ENCODE measurements around the gene AP2A1.

The AP2A1 gene

GRCh38 chr19:49805822-49806619, 39.2 kb downstream of the AP2A1 start:
- TF ChIP-seq CTCF (IDR thresholded peaks at IDR 0.05; ENCODE audit: low read length, missing control alignments) = no peak
- DNase-seq (ENCODE audit: low read depth) = no peak

GRCh38 chr19:49806620-49806959, 39.8 kb downstream of the AP2A1 start:
- no peak overlapping the region for H3K4me3 ChIP-seq (replicated peaks; ENCODE audit: low read depth, low read length)
- DNase-seq (ENCODE audit: low read depth) = no peak
- no peak for TF ChIP-seq CTCF (IDR thresholded peaks at IDR 0.05; ENCODE audit: low read length, missing control alignments)

More at GRCh38 chr19:49805822-49806619, 39.2 kb downstream of the AP2A1 start:
- H3K4me3 ChIP-seq (replicated peaks; ENCODE audit: low read depth, low read length) = no peak overlapping the region

GRCh38 chr19:49807058-49807903, 40.5 kb downstream of the AP2A1 start:
- no peak for DNase-seq (ENCODE audit: low read depth)
- TF ChIP-seq CTCF (IDR thresholded peaks at IDR 0.05; ENCODE audit: low read length, missing control alignments) = no peak
- H3K4me3 ChIP-seq (replicated peaks; ENCODE audit: low read depth, low read length) = no peak overlapping the region

- no peak for DNase-seq (ENCODE audit: low read depth)
- peak overlapping the region; percentile 64 for H3K4me3 ChIP-seq (replicated peaks; ENCODE audit: low read depth, low read length)
- TF ChIP-seq CTCF (IDR thresholded peaks at IDR 0.05; ENCODE audit: low read length, missing control alignments) = no peak
Measured at GRCh38 chr19:49807904-49808675, 41.3 kb downstream of the AP2A1 start.

GRCh38 chr19:49808711-49809159, 41.9 kb downstream of the AP2A1 start:
- peak; percentile 84 for DNase-seq (ENCODE audit: low read depth)
- peak overlapping the region; percentile 64 for H3K4me3 ChIP-seq (replicated peaks; ENCODE audit: low read depth, low read length)
- no peak for TF ChIP-seq CTCF (IDR thresholded peaks at IDR 0.05; ENCODE audit: low read length, missing control alignments)

- no peak for DNase-seq (ENCODE audit: low read depth)
- peak overlapping the region; percentile 64 for H3K4me3 ChIP-seq (replicated peaks; ENCODE audit: low read depth, low read length)
Measured at GRCh38 chr19:49809160-49809940, 42.5 kb downstream of the AP2A1 start.

More at GRCh38 chr19:49809160-49809940, 42.5 kb downstream of the AP2A1 start:
- TF ChIP-seq CTCF (IDR thresholded peaks at IDR 0.05; ENCODE audit: low read length, missing control alignments) = no peak

Data from fibroblast of pulmonary artery (primary cell).